Measurements from ENCODE around the gene NTNG2.
A peak's percentile ranks its signal among the peaks of the same experiment; 100 is the strongest.

The NTNG2 gene

GRCh38 chr9:132147331-132147730 is 14.5 kb upstream of the NTNG2 start:
- DNase-seq: no peak

GRCh38 chr9:132147839-132148238 is 14.0 kb upstream of the NTNG2 start:
- DNase-seq: no peak

- no peak for DNase-seq
These were observed 11.6 kb upstream of the NTNG2 start for GRCh38 chr9:132150256-132150655.

GRCh38 chr9:132151118-132151517 is 10.7 kb upstream of the NTNG2 start:
- DNase-seq: no peak

GRCh38 chr9:132152231-132152630 is 9.6 kb upstream of the NTNG2 start:
- DNase-seq: no peak

- no peak for DNase-seq
These were observed 6.8 kb upstream of the NTNG2 start for GRCh38 chr9:132154863-132155567.

- no peak for DNase-seq
These were observed 6.3 kb upstream of the NTNG2 start for GRCh38 chr9:132155568-132155895.

GRCh38 chr9:132156262-132156661 is 5.6 kb upstream of the NTNG2 start:
- DNase-seq: no peak

- DNase-seq: no peak
These were observed 4.3 kb upstream of the NTNG2 start for GRCh38 chr9:132157347-132158116.

GRCh38 chr9:132160802-132161742 is 786 bp upstream of the NTNG2 start:
- DNase-seq: peak; percentile 71

GRCh38 chr9:132162764-132163456 is 1.1 kb downstream of the NTNG2 start:
- DNase-seq: peak; percentile 55

GRCh38 chr9:132163457-132163875 is 1.6 kb downstream of the NTNG2 start:
- DNase-seq: peak; percentile 72

GRCh38 chr9:132163876-132164603 is 2.2 kb downstream of the NTNG2 start:
- peak; percentile 33 for DNase-seq

- DNase-seq: no peak
These were observed 2.9 kb downstream of the NTNG2 start for GRCh38 chr9:132164604-132165362.

- no peak for DNase-seq
These were observed 4.7 kb downstream of the NTNG2 start for GRCh38 chr9:132166599-132166998.

GRCh38 chr9:132167192-132167591 is 5.3 kb downstream of the NTNG2 start:
- peak; percentile 88 for DNase-seq

GRCh38 chr9:132168347-132168746 is 6.5 kb downstream of the NTNG2 start:
- DNase-seq: no peak

GRCh38 chr9:132168851-132169250 is 7.0 kb downstream of the NTNG2 start:
- DNase-seq: no peak

GRCh38 chr9:132169672-132170392 is 8.0 kb downstream of the NTNG2 start:
- DNase-seq: peak; percentile 41

- DNase-seq: no peak
These were observed 9.8 kb downstream of the NTNG2 start for GRCh38 chr9:132171702-132172101.

- no peak for DNase-seq
These were observed 10.3 kb downstream of the NTNG2 start for GRCh38 chr9:132172185-132172584.
